ENCODE measurements around the gene AKR1B15. TPM values are rescaled to one million over a fixed set of nuclear protein-coding genes. Genes with fewer than 3 reads are reported as not detected.
A peak's percentile ranks its signal among the peaks of the same experiment; 100 is the strongest.

Gene AKR1B15
- not detected for total RNA-seq

- Mint-ChIP-seq H3K27me3 (peaks cover 15% of the 10 kb centered on the region), H3K4me1 (no peaks in the 10 kb centered on the region)
These were observed at the start of gene AKR1B15 for GRCh38 chr7:134548877-134549276. AKR1B15 (plus strand) TSS chr7:134549110; CDS start chr7:134564620, 15,510 bp downstream.

GRCh38 chr7:134500406-134500805 lies 48.5 kb upstream of the AKR1B15 start:
- H3K4me3 Mint-ChIP-seq, result no peak overlapping the region
- ATAC-seq (replicated peaks), result no peak
- H3K9me3 Mint-ChIP-seq, result peaks cover 4% of the 10 kb centered on the region

More at GRCh38 chr7:134548877-134549276, at the start of gene AKR1B15:
- Mint-ChIP-seq H3K9me3 (no peaks in the 10 kb centered on the region), H3K27ac (peak within 1 kb of the TSS; percentile 79), H3K4me3 (no peak within 1 kb of the TSS), H3K36me3 (ENCODE audit: low read depth) (no peaks in the 10 kb centered on the region)
- ATAC-seq (replicated peaks), result peak; percentile 94

GRCh38 chr7:134500982-134501381 lies 47.9 kb upstream of the AKR1B15 start:
- Mint-ChIP-seq H3K27ac (no peak overlapping the region), H3K27me3 (peaks cover 5% of the 10 kb centered on the region), H3K9me3 (peaks cover 4% of the 10 kb centered on the region), H3K36me3 (ENCODE audit: low read depth) (no peaks in the 10 kb centered on the region), H3K4me3 (no peak overlapping the region), H3K4me1 (no peaks in the 10 kb centered on the region)
- no peak for ATAC-seq (replicated peaks)

More at GRCh38 chr7:134500406-134500805, 48.5 kb upstream of the AKR1B15 start:
- H3K27ac Mint-ChIP-seq, result no peak overlapping the region
- H3K27me3 Mint-ChIP-seq, result peaks cover 5% of the 10 kb centered on the region
- no peaks in the 10 kb centered on the region for H3K36me3 Mint-ChIP-seq (ENCODE audit: low read depth)
- H3K4me1 Mint-ChIP-seq, result no peaks in the 10 kb centered on the region

GRCh38 chr7:134502463-134503371 lies 46.2 kb upstream of the AKR1B15 start:
- peaks cover 5% of the 10 kb centered on the region for H3K27me3 Mint-ChIP-seq
- no peak overlapping the region for H3K4me3 Mint-ChIP-seq
- no peak overlapping the region for H3K27ac Mint-ChIP-seq
- no peak for ATAC-seq (replicated peaks)
- H3K9me3 Mint-ChIP-seq, result peaks cover 4% of the 10 kb centered on the region
- H3K36me3 Mint-ChIP-seq (ENCODE audit: low read depth), result no peaks in the 10 kb centered on the region
- H3K4me1 Mint-ChIP-seq, result no peaks in the 10 kb centered on the region

GRCh38 chr7:134504660-134505164 lies 44.2 kb upstream of the AKR1B15 start:
- Mint-ChIP-seq H3K27ac (no peak overlapping the region), H3K4me3 (no peak overlapping the region), H3K36me3 (ENCODE audit: low read depth) (no peaks in the 10 kb centered on the region), H3K27me3 (no peaks in the 10 kb centered on the region), H3K9me3 (no peaks in the 10 kb centered on the region), H3K4me1 (no peaks in the 10 kb centered on the region)
- no peak for ATAC-seq (replicated peaks)

- no peaks in the 10 kb centered on the region for H3K36me3 Mint-ChIP-seq (ENCODE audit: low read depth)
- no peak for ATAC-seq (replicated peaks)
- H3K4me3 Mint-ChIP-seq, result no peak overlapping the region
- H3K27ac Mint-ChIP-seq, result no peak overlapping the region
- H3K27me3 Mint-ChIP-seq, result no peaks in the 10 kb centered on the region
- H3K9me3 Mint-ChIP-seq, result no peaks in the 10 kb centered on the region
- no peaks in the 10 kb centered on the region for H3K4me1 Mint-ChIP-seq
These were observed 43.1 kb upstream of the AKR1B15 start for GRCh38 chr7:134505856-134506255.

- Mint-ChIP-seq H3K36me3 (ENCODE audit: low read depth) (no peaks in the 10 kb centered on the region), H3K27me3 (no peaks in the 10 kb centered on the region), H3K9me3 (no peaks in the 10 kb centered on the region), H3K27ac (no peak overlapping the region), H3K4me3 (no peak overlapping the region), H3K4me1 (no peaks in the 10 kb centered on the region)
- no peak for ATAC-seq (replicated peaks)
These were observed 39.9 kb upstream of the AKR1B15 start for GRCh38 chr7:134509010-134509409.

- no peaks in the 10 kb centered on the region for H3K36me3 Mint-ChIP-seq (ENCODE audit: low read depth)
- ATAC-seq (replicated peaks), result no peak
- H3K27ac Mint-ChIP-seq, result no peak overlapping the region
- H3K9me3 Mint-ChIP-seq, result no peaks in the 10 kb centered on the region
- peaks cover 4% of the 10 kb centered on the region for H3K27me3 Mint-ChIP-seq
- peaks cover 5% of the 10 kb centered on the region for H3K4me1 Mint-ChIP-seq
- H3K4me3 Mint-ChIP-seq, result no peak overlapping the region
These were observed 38.3 kb upstream of the AKR1B15 start for GRCh38 chr7:134510646-134511045.

- Mint-ChIP-seq H3K36me3 (ENCODE audit: low read depth) (no peaks in the 10 kb centered on the region), H3K9me3 (no peaks in the 10 kb centered on the region), H3K4me1 (peaks cover 5% of the 10 kb centered on the region), H3K27ac (no peak overlapping the region), H3K4me3 (no peak overlapping the region), H3K27me3 (peaks cover 4% of the 10 kb centered on the region)
- peak; percentile 31 for ATAC-seq (replicated peaks)
These were observed 36.6 kb upstream of the AKR1B15 start for GRCh38 chr7:134512271-134512670.

GRCh38 chr7:134513169-134513752 lies 35.6 kb upstream of the AKR1B15 start:
- Mint-ChIP-seq H3K4me1 (peaks cover 5% of the 10 kb centered on the region), H3K36me3 (ENCODE audit: low read depth) (no peaks in the 10 kb centered on the region), H3K4me3 (no peak overlapping the region), H3K27me3 (peaks cover 4% of the 10 kb centered on the region), H3K9me3 (no peaks in the 10 kb centered on the region), H3K27ac (no peak overlapping the region)
- peak; percentile 47 for ATAC-seq (replicated peaks)

- Mint-ChIP-seq H3K27me3 (peaks cover 4% of the 10 kb centered on the region), H3K9me3 (no peaks in the 10 kb centered on the region), H3K36me3 (ENCODE audit: low read depth) (no peaks in the 10 kb centered on the region), H3K27ac (no peak overlapping the region), H3K4me1 (peaks cover 5% of the 10 kb centered on the region), H3K4me3 (no peak overlapping the region)
- no peak for ATAC-seq (replicated peaks)
These were observed 34.8 kb upstream of the AKR1B15 start for GRCh38 chr7:134514106-134514505.

GRCh38 chr7:134514663-134515062 lies 34.2 kb upstream of the AKR1B15 start:
- Mint-ChIP-seq H3K4me3 (no peak overlapping the region), H3K36me3 (ENCODE audit: low read depth) (no peaks in the 10 kb centered on the region), H3K27me3 (peaks cover 4% of the 10 kb centered on the region), H3K9me3 (no peaks in the 10 kb centered on the region), H3K4me1 (peaks cover 5% of the 10 kb centered on the region), H3K27ac (no peak overlapping the region)
- ATAC-seq (replicated peaks), result peak; percentile 63

GRCh38 chr7:134515569-134516468 lies 33.1 kb upstream of the AKR1B15 start:
- Mint-ChIP-seq H3K4me3 (no peak overlapping the region), H3K27ac (no peak overlapping the region), H3K36me3 (ENCODE audit: low read depth) (no peaks in the 10 kb centered on the region), H3K4me1 (peaks cover 5% of the 10 kb centered on the region), H3K27me3 (peaks cover 4% of the 10 kb centered on the region), H3K9me3 (no peaks in the 10 kb centered on the region)
- no peak for ATAC-seq (replicated peaks)

GRCh38 chr7:134520130-134520529 lies 28.8 kb upstream of the AKR1B15 start:
- no peaks in the 10 kb centered on the region for H3K4me1 Mint-ChIP-seq
- H3K36me3 Mint-ChIP-seq (ENCODE audit: low read depth), result no peaks in the 10 kb centered on the region
- no peak overlapping the region for H3K4me3 Mint-ChIP-seq
- peaks cover 10% of the 10 kb centered on the region for H3K27me3 Mint-ChIP-seq
- no peak overlapping the region for H3K27ac Mint-ChIP-seq
- no peaks in the 10 kb centered on the region for H3K9me3 Mint-ChIP-seq
- no peak for ATAC-seq (replicated peaks)
